Aorta (tissue), 5 donors: ENCODE results near the gene FOLR3. TPM values are rescaled to one million over a fixed set of nuclear protein-coding genes. Genes with fewer than 3 reads are reported as not detected.
"Not testable (repeated sequence)": the region's sequence is repeated elsewhere in the genome, so short reads cannot be mapped to it uniquely, and the experiment has no call there.

Source experiments
- ATAC-seq: fragments of 200-7000 bp; cut with Tn5 transposase; one replicate; pipeline ENCODE4 v1.9.1; 2022; ENCODE audit warnings: moderate library complexity; ENCODE audit not compliant: low FRiP score
- DNase-seq, 2 donors: peaks; one replicate each; pipeline ENCODE4 v3.0.0-alpha.2; 2020
- H3K27ac ChIP-seq, 2 donors: one replicate each; pipeline ENCODE4 v1.5.1; 2013; ENCODE audit warnings: low read length in 2 of 2, mild to moderate bottlenecking in 2 of 2, moderate library complexity in 2 of 2, control low read depth in 1 of 2, inconsistent platforms in 1 of 2, low read depth in 1 of 2
- H3K27me3 ChIP-seq, 2 donors: one replicate each; pipeline ENCODE4 v1.6.1; 2013; ENCODE audit warnings: control low read depth in 1 of 2, low read length in 1 of 2, mild to moderate bottlenecking in 1 of 2, moderate library complexity in 1 of 2; ENCODE audit not compliant: insufficient read depth in 2 of 2, control insufficient read depth in 1 of 2
- H3K36me3 ChIP-seq, 2 donors: one replicate each; pipeline ENCODE4 v1.6.1; 2013; ENCODE audit warnings: control low read depth in 1 of 2, low read length in 1 of 2, mild to moderate bottlenecking in 1 of 2; ENCODE audit not compliant: insufficient read depth in 2 of 2, control insufficient read depth in 1 of 2
- H3K4me1 ChIP-seq, 2 donors: one replicate each; pipeline ENCODE4 v1.6.1; 2013; ENCODE audit warnings: low read length in 2 of 2, control low read depth in 1 of 2, mild to moderate bottlenecking in 1 of 2, moderate library complexity in 1 of 2; ENCODE audit not compliant: insufficient read depth in 2 of 2, control insufficient read depth in 1 of 2
- H3K4me3 ChIP-seq, 2 donors: one replicate each; pipeline ENCODE4 v1.5.1; 2013; ENCODE audit warnings: low read length in 2 of 2, control low read depth in 1 of 2, mild to moderate bottlenecking in 1 of 2
- H3K9me3 ChIP-seq: one replicate; pipeline ENCODE4 v1.6.1; 2013; ENCODE audit warnings: mild to moderate bottlenecking, low read length; ENCODE audit not compliant: control insufficient read depth
- WGBS, 2 donors: extraction: QIAGEN DNeasy Blood & Tissue Kit; methylation state at CpG; one replicate each; pipeline ENCODE4 v1.1.7; 2013; 5-methylcytosine and 5-hydroxymethylcytosine counted together
- intact Hi-C, 2 donors: fragments of 100-400 bp; cut with DNase I; formaldehyde crosslinking; loops; one replicate each; pipeline versions ENCODE4 v1.14.2 to v1.15.0; 2022
- polyA plus RNA-seq, 2 donors: library from polyadenylated mRNA; stranded (reverse); fragments of 200-250 nt; gene quantifications; one replicate each; pipeline ENCODE4 v1.2.3, GENCODE V29; 2013
- total RNA-seq, 2 donors: library from RNA; stranded (reverse); fragmentation: NEBNext Ultra II Directional; extraction: Animal tissue kit (Norgen Biotek cat#: 25700); gene quantifications; one replicate each; pipeline ENCODE4 v1.2.1, GENCODE V29; 2021
- donor health status: healthy with polysubstance abuse.
- donor health status: Bipolar disorder and iron deficiency.
- donor health status: DM: no; HTN: no; CAD: no.
- donor health status: DM: no; HTN: no; CAD: no.
- donor health status: DM: yes; HTN: yes; CAD: no.

The FOLR3 gene
- total and polyA plus RNA-seq, 4 donors = 4.7 TPM; not detected in 3

DNA sequence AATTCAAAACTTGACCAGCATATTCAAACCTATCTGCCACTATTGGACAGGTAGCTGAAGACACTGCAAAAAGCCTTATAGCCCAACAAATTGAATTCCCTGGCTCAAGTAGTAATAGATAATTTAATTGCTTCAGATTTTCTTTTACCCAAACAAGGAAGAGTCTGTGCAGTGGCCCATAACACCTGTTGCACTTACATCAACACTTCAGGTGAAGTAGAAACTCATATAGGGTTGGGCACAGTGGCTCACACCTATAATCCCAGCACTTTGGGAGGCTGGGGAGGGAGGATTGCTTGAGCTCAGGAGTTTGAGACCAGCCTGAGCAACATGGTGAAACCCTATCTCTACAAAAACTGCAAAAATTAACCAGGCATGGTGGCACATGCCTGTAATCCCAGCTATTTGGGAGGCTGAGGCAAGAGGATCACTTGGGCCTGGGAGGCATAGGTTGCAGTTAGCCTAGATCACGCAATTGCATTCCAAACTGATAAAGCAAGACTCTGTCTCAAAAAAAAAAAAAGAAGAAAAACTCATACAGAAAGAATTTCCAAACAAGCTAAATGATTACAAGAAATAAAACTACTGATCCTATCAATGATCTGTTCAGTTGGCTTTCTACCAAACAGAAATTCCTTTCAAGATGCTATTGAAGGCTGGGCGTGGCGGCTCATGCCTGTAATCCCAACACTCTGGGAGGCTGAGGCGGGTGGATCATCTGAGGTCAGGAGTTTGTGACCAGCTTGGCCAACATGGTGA, 9.5 kb downstream of the FOLR3 start:
- H3K9me3 ChIP-seq = no peaks in the 10 kb centered on the region
- ATAC-seq (no peak), DNase-seq (no peak)
- no peaks in the 10 kb centered on the region for H3K36me3 ChIP-seq
- H3K4me1 ChIP-seq = no peaks in the 10 kb centered on the region
- WGBS, 2 donors = 89 to 91% methylated on average over 4 of the region's 4 CpGs
- H3K27me3 ChIP-seq = no peaks in the 10 kb centered on the region
- H3K27ac ChIP-seq = no peak overlapping the region
- H3K4me3 ChIP-seq = no peak overlapping the region
- intact Hi-C loops = loop anchor here in 1 of 2 donors (2.0 kb wide), 1 partner anchor 120 kb away; no protein-coding TSS in a partner anchor

DNA sequence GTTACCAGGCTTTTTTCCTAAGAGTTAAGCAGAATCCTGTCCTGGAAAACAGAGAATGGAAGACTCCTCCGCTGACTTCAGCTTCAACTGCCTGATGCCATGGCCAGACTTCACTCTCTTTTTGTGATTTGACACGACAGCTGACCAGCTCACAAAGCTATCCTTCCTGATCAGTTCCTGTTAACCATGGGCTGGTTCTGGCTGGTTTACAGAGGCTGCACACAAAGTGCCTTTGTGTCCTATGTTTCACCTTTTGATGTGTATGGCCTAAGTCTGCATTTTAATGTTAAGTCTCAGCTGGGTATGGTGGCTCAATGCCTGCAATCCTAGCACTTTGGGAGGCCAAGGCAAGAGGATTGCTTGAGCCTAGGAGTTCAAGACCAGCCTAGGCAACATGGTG, 11.1 kb downstream of the FOLR3 start:
- no peaks in the 10 kb centered on the region for H3K9me3 ChIP-seq
- H3K27ac ChIP-seq = no peak overlapping the region
- no peak for ATAC-seq
- H3K4me3 ChIP-seq = no peak overlapping the region
- 38 to 44% methylated on average over 2 of the region's 2 CpGs for WGBS, 2 donors
- intact Hi-C loops = no loop called here
- no peak for DNase-seq
- H3K36me3 ChIP-seq = no peaks in the 10 kb centered on the region
- no peaks in the 10 kb centered on the region for H3K27me3 ChIP-seq
- no peaks in the 10 kb centered on the region for H3K4me1 ChIP-seq

DNA sequence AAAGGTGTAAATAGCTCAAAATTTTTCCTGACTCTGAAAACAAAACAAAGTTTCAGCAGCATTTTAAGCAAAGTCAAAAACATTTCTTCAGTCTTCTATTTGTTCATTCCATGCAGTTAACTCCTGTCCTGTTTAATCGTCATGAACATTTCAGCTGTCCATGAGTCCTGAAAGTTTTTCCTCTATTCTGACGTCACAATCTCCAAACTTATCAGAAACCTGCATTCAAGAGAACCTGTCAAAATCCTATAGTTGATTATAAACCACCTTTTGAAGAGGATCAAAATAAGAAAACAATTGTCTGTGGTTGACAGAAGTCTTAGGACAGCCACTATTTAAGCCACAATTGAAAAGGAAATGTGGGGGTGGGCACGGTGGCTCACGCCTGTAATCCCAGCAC, 15.4 kb downstream of the FOLR3 start:
- Histone ChIP-seq H3K27me3 (no peaks in the 10 kb centered on the region), H3K27ac (no peak overlapping the region), H3K4me3 (no peak overlapping the region), H3K4me1 (no peaks in the 10 kb centered on the region), H3K36me3 (no peaks in the 10 kb centered on the region), H3K9me3 (no peaks in the 10 kb centered on the region)
- no peak for ATAC-seq
- WGBS, 2 donors = 74% methylated on average over 4 of the region's 4 CpGs
- intact Hi-C loops = no loop called here
- DNase-seq = no peak

DNA sequence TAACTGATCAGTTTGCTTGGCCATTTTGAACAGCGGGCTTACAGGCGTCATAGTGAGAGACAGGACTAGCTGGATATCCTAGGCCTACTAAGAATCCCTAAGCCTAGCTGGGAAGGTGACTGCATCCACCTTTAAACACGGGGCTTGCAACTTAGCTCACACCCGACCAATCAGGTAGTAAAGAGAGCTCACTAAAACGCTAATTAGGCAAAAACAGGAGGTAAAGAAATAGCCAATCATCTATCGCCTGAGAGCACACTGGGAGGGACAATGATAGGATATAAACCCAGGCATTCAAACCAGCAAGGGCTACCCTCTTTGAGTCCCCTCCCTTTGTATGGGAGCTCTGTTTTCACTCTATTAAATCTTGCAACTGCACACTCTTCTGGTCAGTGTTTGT, 18.3 kb downstream of the FOLR3 start:
- H3K27me3 ChIP-seq, intact Hi-C loops, DNase-seq, ATAC-seq, H3K27ac ChIP-seq, H3K36me3 ChIP-seq, H3K9me3 ChIP-seq, H3K4me3 ChIP-seq, H3K4me1 ChIP-seq: not testable (repeated sequence)
- 85 to 90% methylated on average over 6 of the region's 6 CpGs for whole genome bisulfite sequencing, 2 donors

DNA sequence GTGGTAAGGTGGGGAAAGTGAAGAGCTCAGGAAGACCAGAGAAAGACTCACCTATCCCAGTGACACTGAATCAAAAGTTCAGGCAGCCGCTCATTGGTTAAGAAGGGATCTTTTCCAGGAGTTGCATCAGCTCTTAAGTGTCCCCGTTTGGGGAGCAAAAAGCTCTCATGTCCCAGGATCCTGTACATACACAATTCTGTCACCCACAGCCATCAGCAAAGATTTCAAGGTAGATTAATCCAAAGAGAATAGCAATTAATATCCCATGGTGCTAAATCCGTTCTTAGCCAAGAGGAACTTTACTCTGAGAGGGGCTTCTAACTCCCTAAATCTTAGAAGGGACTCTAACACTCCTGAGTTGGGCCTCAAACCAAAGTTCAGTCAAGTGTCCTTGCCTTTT, 19.3 kb downstream of the FOLR3 start:
- H3K4me3 ChIP-seq = no peak overlapping the region
- DNase-seq (no peak), ATAC-seq (no peak)
- WGBS, 2 donors = 87 to 89% methylated on average over 3 of the region's 3 CpGs
- H3K36me3 ChIP-seq = no peaks in the 10 kb centered on the region
- intact Hi-C loops = no loop called here
- no peak overlapping the region for H3K27ac ChIP-seq
- no peaks in the 10 kb centered on the region for H3K4me1 ChIP-seq
- H3K9me3 ChIP-seq = no peaks in the 10 kb centered on the region
- no peaks in the 10 kb centered on the region for H3K27me3 ChIP-seq

DNA sequence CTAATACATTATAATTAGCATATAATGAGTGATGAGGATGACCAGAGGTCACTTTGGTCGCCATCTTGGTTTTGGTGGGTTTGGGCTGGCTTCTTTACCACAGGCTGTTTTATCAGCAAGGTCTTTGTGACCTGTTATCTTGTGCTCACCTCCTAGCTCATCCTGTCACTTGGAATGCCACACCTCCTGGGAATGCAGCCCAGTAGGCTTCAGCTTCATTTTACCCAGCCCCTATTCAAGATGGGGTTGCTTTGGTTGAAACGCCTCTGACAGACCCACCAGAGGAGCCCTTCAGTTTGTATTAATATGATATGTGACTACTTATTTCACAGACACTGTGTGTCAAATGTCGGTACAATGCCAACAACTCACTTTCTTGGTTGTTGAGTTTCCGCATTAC, 20.2 kb downstream of the FOLR3 start:
- WGBS, 2 donors = 85 to 88% methylated on average over 4 of the region's 4 CpGs
- Histone ChIP-seq H3K4me3 (no peak overlapping the region), H3K36me3 (no peaks in the 10 kb centered on the region), H3K27me3 (no peaks in the 10 kb centered on the region), H3K27ac (no peak overlapping the region), H3K4me1 (no peaks in the 10 kb centered on the region), H3K9me3 (no peaks in the 10 kb centered on the region)
- intact Hi-C loops = no loop called here
- no peak for ATAC-seq
- DNase-seq = no peak

DNA sequence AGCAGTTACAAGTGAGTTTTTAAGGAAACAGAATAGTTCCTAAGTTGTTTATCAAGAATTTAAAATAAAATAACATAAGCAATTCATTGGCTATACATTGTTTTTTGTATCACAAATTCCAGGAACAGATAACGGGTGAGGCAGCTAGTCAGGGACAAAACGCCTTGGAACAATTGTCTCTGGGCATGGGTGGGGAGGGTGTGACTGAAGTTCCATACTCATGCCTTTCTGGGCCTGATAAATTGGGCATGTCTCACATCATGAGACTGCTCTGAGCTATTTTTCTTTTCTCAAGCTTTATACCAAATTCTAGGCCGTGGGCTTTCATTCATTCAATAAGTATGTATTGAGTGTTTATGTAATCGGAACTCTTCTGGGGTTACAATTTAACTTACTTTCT, 21.6 kb downstream of the FOLR3 start:
- ATAC-seq (no peak), DNase-seq (no peak)
- 84 to 85% methylated on average over 4 of the region's 4 CpGs for WGBS, 2 donors
- no peak overlapping the region for H3K4me3 ChIP-seq
- H3K4me1 ChIP-seq = no peaks in the 10 kb centered on the region
- intact Hi-C loops = no loop called here
- H3K9me3 ChIP-seq = no peaks in the 10 kb centered on the region
- peaks cover 0 to 1% of the 10 kb centered on the region in 2 donors for H3K27me3 ChIP-seq
- H3K36me3 ChIP-seq = no peaks in the 10 kb centered on the region
- H3K27ac ChIP-seq = no peak overlapping the region

DNA sequence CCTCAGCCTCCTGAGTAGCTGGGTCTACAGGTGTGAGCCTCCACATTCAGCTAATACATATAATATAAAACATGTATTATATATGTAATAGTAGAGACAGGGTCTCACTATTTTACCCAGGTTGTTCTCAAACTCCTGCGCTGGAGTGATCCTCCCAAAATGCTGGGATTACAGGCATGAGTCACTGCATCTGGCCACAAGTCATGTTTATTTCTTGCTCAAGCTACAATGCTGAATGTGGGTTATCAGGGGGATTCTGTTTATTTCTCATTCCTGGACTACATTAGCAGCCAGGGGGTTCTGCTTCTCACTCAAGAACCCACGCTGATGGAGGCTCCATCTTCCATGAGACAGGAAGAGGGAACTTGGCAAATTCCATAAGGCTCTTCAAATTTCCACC, 24.8 kb downstream of the FOLR3 start:
- Histone ChIP-seq H3K27ac (no peak overlapping the region), H3K36me3 (no peaks in the 10 kb centered on the region), H3K4me3 (no peak overlapping the region), H3K27me3 (peaks cover 0 to 1% of the 10 kb centered on the region in 2 donors), H3K4me1 (no peaks in the 10 kb centered on the region), H3K9me3 (peaks cover 1% of the 10 kb centered on the region)
- ATAC-seq (no peak), DNase-seq (no peak)
- intact Hi-C loops = no loop called here
- 71 to 75% methylated on average over 2 of the region's 2 CpGs for WGBS, 2 donors

DNA sequence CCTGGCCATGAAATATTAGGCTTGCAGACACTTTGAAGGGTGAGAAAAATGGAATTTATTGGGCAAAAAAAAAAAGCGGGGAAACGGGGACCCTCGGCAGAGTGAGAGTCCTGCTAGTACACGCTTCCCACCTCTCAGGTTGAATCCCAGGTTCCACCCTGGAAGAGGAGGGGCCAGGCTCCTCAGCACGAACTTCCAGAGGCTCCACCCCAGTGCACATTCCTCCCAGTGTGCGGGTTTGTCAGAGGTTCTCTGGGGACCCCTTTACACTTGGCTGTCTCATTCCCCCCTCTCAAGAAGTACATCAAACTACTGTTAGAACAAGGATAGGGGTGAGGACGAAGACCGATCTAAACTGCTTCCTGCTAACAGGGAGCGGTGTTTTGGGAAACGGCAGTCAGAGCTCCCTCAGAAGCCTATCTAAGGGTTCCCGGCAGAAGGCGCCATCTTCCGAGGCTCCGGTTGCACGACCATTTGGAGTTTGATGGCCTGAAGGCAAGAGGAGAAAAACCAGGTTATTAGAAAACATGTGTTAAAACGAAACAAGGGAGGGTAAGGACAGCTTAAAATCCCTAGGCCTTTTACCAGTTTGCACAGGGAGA, 27.5 kb downstream of the FOLR3 start:
- H3K9me3 ChIP-seq = peaks cover 1% of the 10 kb centered on the region
- ATAC-seq (no peak), DNase-seq (no peak)
- intact Hi-C loops = no loop called here
- peaks cover 0 to 1% of the 10 kb centered on the region in 2 donors for H3K27me3 ChIP-seq
- H3K4me1 ChIP-seq = no peaks in the 10 kb centered on the region
- WGBS, 2 donors = 71 to 75% methylated on average over 16 of the region's 16 CpGs
- no peaks in the 10 kb centered on the region for H3K36me3 ChIP-seq
- H3K4me3 ChIP-seq = no peak overlapping the region
- no peak overlapping the region for H3K27ac ChIP-seq
